Calu3 (cell line): ENCODE measurements around the gene GALNT12. TPM values are rescaled to one million over a fixed set of nuclear protein-coding genes. Genes with fewer than 3 reads are reported as not detected.

ENCODE experiments used
- BruUV-seq: library from RNA; stranded (reverse); fragments of 400-500 nt; replicated peaks from 2 replicates; lab custom pipeline; 2021; lab: Mats Ljungman, UMichigan
- CTCF ChIA-PET: fragments of 300-600 bp; sonication (Branson Sonifier 250); formaldehyde crosslinking; loops from one replicate; lab custom pipeline; 2022; ENCODE audit warnings: antibody characterized with exemption; lab: Charles Lee
- DNase-seq: peaks from one replicate; pipeline ENCODE4 v3.0.0; 2022
- H3K27ac Mint-ChIP-seq: one replicate; pipeline ENCODE4 v1.8.0; 2022; ENCODE audit warnings: mixed read lengths; ENCODE audit not compliant: unreplicated experiment
- H3K27me3 Mint-ChIP-seq: one replicate; pipeline ENCODE4 v1.8.0; 2022; ENCODE audit warnings: mixed read lengths; ENCODE audit not compliant: unreplicated experiment
- H3K36me3 Mint-ChIP-seq: one replicate; pipeline ENCODE4 v1.8.0; 2022; ENCODE audit warnings: mild to moderate bottlenecking, moderate library complexity, mixed read lengths; ENCODE audit not compliant: insufficient read depth, unreplicated experiment
- H3K4me1 Mint-ChIP-seq: one replicate; pipeline ENCODE4 v1.8.0; 2022; ENCODE audit warnings: mild to moderate bottlenecking, low read depth, mixed read lengths; ENCODE audit not compliant: unreplicated experiment
- H3K4me3 Mint-ChIP-seq: one replicate; pipeline ENCODE4 v1.8.0; 2022; ENCODE audit warnings: mild to moderate bottlenecking, low read depth, moderate library complexity, mixed read lengths; ENCODE audit not compliant: unreplicated experiment
- H3K9me3 Mint-ChIP-seq: one replicate; pipeline ENCODE4 v1.8.0; 2022; ENCODE audit warnings: low read depth, mixed read lengths; ENCODE audit not compliant: unreplicated experiment
- intact Hi-C: fragments of 100-400 bp; cut with micrococcal nuclease; formaldehyde crosslinking; loops from one replicate; pipeline ENCODE4 v1.10.0; 2022; ENCODE audit not compliant: unreplicated experiment
- total RNA-seq: library from RNA; stranded (reverse); gene quantifications from 2 replicates; pipeline ENCODE4 v1.2.3, GENCODE V29; 2022
- TF ChIP-seq, protein P1 (sequence below): fragments of 200-600 bp; IDR thresholded peaks from one replicate; pipeline ENCODE4 v1.8.0; 2022; ENCODE audit warnings: antibody characterized with exemption; ENCODE audit not compliant: unreplicated experiment

Gene GALNT12
- total RNA-seq, 1 experiment from 2014 or later: 49.2 TPM

DNA sequence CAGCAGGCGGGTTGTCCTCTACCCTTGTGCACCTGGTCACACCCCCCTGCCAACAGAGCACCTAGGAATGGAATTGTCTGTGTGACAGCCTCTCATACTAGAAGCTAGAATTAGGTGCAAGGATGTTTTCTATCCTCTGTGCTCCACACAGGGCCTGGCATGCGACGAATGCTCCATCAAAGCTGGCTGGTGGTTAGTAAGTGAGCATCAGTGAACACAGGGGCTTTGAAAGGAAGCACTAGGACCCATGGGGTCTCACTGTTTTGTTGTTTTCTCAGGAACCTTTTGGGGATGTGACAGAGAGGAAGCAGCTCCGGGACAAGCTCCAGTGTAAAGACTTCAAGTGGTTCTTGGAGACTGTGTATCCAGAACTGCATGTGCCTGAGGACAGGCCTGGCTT, 32.3 kb downstream of the GALNT12 start:
- Mint-ChIP-seq H3K4me1 (no peaks in the 10 kb centered on the region), H3K4me3 (no peak overlapping the region), H3K27me3 (no peaks in the 10 kb centered on the region), H3K36me3 (peaks cover 14% of the 10 kb centered on the region), H3K27ac (no peak overlapping the region), H3K9me3 (no peaks in the 10 kb centered on the region)
- TF ChIP-seq, protein P1, sequence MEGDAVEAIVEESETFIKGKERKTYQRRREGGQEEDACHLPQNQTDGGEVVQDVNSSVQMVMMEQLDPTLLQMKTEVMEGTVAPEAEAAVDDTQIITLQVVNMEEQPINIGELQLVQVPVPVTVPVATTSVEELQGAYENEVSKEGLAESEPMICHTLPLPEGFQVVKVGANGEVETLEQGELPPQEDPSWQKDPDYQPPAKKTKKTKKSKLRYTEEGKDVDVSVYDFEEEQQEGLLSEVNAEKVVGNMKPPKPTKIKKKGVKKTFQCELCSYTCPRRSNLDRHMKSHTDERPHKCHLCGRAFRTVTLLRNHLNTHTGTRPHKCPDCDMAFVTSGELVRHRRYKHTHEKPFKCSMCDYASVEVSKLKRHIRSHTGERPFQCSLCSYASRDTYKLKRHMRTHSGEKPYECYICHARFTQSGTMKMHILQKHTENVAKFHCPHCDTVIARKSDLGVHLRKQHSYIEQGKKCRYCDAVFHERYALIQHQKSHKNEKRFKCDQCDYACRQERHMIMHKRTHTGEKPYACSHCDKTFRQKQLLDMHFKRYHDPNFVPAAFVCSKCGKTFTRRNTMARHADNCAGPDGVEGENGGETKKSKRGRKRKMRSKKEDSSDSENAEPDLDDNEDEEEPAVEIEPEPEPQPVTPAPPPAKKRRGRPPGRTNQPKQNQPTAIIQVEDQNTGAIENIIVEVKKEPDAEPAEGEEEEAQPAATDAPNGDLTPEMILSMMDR: no peak
- intact Hi-C loops: no loop called here
- no TSS peak for BruUV-seq
- DNase-seq: no peak
- CTCF ChIA-PET: no interaction called here

DNA sequence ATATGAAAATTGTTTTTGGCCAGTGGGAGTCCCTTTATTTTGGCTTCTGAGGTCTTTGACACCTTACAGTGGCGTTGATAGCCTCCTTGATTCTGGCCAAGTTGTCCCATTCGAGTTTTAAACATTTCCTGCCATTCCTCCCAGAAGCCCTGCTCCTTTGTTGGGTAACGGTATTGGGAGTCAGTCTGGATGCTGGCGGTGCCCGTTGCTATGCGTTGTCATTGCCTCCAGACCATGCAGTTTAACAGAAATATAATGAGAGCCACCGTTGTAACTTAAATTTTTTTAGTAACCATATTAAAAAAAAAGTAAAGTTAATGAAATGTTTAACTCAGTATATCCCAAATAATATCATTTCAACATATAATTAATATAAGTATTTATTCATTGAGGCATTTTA, 35.0 kb downstream of the GALNT12 start:
- no peaks in the 10 kb centered on the region for H3K9me3 Mint-ChIP-seq
- no TSS peak for BruUV-seq
- H3K27ac Mint-ChIP-seq: no peak overlapping the region
- H3K36me3 Mint-ChIP-seq: peaks cover 10% of the 10 kb centered on the region
- intact Hi-C loops: no loop called here
- H3K4me1 Mint-ChIP-seq: no peaks in the 10 kb centered on the region
- H3K4me3 Mint-ChIP-seq: no peak overlapping the region
- H3K27me3 Mint-ChIP-seq: no peaks in the 10 kb centered on the region
- DNase-seq: no peak
- TF ChIP-seq, protein P1: no peak
- CTCF ChIA-PET: interaction anchor here (0.6 kb wide), 1 partner anchor 1538 kb away, joined by 5 read pairs; no protein-coding TSS in a partner anchor

DNA sequence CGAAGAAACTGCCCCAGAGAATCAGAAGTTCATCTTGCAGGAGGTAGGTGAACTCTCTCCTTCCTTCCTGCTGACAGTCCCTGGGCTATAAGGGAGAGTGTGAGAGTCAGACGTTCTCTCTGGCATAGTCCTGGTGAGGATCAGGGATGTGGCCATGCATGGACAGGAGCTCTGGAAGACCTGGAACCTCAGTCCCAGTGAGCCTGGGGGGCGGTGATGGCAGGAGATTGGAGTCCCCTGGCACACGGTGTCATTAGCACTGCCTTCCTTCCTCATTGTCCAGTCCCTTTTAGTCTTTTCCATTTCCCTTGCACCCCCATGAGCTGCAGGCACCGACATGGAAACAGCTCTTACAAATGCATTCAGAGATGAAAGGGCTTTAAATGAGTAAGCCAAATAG, 38.6 kb downstream of the GALNT12 start:
- no peak for DNase-seq
- Mint-ChIP-seq H3K9me3 (no peaks in the 10 kb centered on the region), H3K4me1 (peaks cover 10% of the 10 kb centered on the region), H3K27me3 (no peaks in the 10 kb centered on the region), H3K4me3 (no peak overlapping the region), H3K27ac (peak overlapping the region; percentile 58), H3K36me3 (peaks cover 12% of the 10 kb centered on the region)
- CTCF ChIA-PET: no interaction called here
- TF ChIP-seq, protein P1: no peak
- intact Hi-C loops: no loop called here
- BruUV-seq: no TSS peak

DNA sequence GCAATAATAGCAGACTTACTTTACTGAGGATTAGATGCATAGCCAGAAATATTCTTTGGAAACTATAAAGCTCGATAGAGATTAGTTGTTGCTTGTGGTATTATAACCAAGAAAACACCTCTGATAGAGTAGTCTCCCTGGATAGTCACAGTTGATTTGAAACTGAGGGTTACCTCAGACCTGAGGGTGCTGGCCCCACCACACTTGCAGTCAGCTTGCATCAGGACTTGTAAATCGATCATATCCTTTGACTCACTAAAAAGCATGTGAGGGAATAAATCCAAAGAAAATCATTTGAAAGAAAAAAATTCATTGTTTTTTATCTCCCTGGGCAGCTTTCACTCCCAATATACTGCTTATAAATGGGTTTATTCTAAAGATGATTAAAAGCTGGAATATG, 39.4 kb downstream of the GALNT12 start:
- Mint-ChIP-seq H3K27me3 (no peaks in the 10 kb centered on the region), H3K4me3 (no peak overlapping the region), H3K4me1 (peaks cover 10% of the 10 kb centered on the region), H3K36me3 (peaks cover 12% of the 10 kb centered on the region), H3K27ac (no peak overlapping the region), H3K9me3 (no peaks in the 10 kb centered on the region)
- no peak for DNase-seq
- CTCF ChIA-PET: interaction anchor here (1.2 kb wide), 1 partner anchor 41 kb away, joined by 3 read pairs; no protein-coding TSS in a partner anchor
- BruUV-seq: no TSS peak
- intact Hi-C loops: no loop called here
- TF ChIP-seq, protein P1: no peak
